ENCODE measurements around the gene CSGALNACT2.

The CSGALNACT2 gene

GRCh38 chr10:43124574-43125273 lies 13.5 kb upstream of the CSGALNACT2 start:
- DNase-seq, result no peak

DNA sequence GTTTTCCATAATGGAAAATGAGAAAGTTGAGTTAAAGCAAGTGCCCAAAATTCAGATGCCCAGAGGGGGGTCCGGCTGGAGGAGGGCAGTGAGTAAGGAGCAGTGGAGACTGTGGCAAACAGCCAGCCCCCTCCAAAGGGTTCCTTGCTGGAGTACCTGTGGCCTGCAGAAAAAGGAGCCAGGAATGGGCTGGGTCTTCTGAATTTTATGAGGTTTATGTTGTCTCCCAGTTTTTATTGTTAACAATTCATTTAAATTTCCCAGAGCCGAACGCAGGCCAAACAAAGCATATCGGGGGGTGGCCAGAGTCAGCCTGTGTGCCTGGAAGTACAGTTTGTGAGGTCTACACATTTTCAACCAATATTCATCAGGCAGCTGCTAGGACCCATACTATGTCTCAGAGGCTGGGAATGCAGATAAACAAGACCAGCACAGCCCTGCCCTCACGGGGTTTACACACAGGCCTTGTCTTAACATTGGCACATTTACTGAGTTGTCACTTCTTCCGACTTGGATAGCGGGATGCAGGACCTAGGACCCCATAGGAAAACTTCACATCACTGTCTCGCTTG lies 12.9 kb upstream of the CSGALNACT2 start:
- no peak for DNase-seq

DNA sequence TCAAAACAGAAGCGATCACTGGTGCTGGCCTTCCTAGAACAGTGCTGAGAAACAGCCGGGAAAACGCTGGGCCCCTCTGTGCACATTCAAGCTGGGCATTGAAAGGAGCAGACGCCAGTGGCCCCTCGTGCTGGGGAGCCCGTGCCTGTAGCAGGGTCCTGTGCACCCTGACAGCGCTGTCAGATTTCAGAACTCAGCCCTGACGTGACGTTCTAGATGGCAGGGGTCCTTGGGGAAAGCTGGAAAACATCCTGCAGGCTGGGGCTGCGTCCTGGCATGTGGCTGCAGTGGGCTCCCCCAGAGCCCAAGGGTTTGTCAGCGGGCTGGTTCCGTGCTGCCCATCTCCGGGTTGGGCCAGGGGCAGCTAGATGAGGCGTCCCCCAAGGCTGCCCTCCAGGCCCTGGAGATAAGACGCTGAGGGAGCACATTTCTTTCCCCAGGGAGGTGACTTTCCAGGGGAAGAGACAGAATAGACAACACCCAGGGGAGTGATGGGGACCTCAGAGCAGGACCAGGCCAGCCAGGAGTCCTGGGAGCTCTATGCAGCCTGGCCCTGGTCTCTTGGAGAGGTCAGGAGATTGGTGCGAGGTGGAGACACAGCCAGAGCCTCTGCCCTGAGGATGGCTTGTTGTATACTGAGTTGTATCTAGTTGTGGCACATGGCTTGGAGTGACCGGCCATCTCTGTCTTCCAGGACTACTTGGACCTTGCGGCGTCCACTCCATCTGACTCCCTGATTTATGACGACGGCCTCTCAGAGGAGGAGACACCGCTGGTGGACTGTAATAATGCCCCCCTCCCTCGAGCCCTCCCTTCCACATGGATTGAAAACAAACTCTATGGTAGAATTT lies 12.1 kb upstream of the CSGALNACT2 start:
- DNase-seq, result no peak

- DNase-seq, result no peak
Observed at GRCh38 chr10:43126759-43127424, 11.4 kb upstream of the CSGALNACT2 start.

DNA sequence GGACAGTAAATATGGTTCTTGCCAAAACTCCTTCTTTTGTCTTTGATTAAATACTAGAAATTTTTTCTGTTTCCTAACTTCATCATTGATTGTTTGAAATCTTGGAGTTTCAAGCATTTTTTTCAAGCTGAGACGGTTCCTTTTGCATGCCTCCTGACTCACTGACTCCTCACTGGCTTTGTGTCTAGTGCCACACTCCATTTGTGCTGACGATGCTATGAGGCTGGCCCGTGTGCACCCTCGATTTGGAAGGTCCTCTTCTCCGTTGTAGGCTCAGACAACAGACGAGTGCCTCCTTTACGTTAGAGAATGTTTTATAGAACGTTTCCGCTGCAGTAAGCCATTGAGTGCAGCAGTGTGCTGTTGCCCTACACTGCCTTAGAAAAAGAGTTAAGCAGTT lies 10.8 kb upstream of the CSGALNACT2 start:
- DNase-seq, result no peak

- no peak for DNase-seq
Observed at GRCh38 chr10:43128331-43128730, 9.9 kb upstream of the CSGALNACT2 start.

DNA sequence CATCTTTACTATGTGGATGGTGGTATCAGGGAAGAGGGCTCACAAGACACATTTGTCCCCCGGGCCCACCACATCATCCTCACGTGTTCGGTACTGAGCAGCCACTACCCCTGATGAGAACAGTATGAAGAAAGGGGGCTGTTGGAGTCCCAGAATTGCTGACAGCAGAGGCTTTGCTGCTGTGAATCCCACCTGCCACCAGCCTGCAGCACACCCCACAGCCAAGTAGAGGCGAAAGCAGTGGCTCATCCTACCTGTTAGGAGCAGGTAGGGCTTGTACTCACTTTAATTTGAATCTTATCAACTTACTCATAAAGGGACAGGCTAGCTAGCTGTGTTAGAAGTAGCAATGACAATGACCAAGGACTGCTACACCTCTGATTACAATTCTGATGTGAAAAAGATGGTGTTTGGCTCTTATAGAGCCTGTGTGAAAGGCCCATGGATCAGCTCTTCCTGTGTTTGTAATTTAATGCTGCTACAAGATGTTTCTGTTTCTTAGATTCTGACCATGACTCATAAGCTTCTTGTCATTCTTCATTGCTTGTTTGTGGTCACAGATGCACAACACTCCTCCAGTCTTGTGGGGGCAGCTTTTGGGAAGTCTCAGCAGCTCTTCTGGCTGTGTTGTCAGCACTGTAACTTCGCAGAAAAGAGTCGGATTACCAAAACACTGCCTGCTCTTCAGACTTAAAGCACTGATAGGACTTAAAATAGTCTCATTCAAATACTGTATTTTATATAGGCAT lies 9.1 kb upstream of the CSGALNACT2 start:
- DNase-seq, result no peak

DNA sequence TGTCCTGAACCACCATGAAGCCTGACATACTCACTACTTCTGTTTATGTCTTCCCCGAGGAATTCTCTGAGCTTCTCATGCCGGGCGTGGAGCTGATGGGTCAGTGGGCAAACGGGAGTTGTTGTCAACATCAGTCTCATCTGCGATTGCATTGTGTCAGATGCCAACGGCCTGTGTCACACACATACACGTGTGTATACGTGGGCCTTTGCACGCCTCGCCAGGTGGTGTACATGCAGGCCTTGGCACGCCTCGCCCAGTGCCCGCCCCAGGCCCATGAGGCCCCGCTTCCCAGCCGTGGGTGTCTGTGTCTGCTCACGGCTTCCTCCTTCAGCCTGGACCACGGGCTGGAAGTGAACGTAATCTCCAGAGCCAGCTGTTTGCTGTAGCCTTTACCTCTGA lies 7.5 kb upstream of the CSGALNACT2 start:
- no peak for DNase-seq

GRCh38 chr10:43131256-43131655 lies 7.0 kb upstream of the CSGALNACT2 start:
- DNase-seq, result no peak

- DNase-seq, result no peak
Observed at GRCh38 chr10:43131906-43132305, 6.3 kb upstream of the CSGALNACT2 start.

GRCh38 chr10:43132867-43133787 lies 5.1 kb upstream of the CSGALNACT2 start:
- no peak for DNase-seq

DNA sequence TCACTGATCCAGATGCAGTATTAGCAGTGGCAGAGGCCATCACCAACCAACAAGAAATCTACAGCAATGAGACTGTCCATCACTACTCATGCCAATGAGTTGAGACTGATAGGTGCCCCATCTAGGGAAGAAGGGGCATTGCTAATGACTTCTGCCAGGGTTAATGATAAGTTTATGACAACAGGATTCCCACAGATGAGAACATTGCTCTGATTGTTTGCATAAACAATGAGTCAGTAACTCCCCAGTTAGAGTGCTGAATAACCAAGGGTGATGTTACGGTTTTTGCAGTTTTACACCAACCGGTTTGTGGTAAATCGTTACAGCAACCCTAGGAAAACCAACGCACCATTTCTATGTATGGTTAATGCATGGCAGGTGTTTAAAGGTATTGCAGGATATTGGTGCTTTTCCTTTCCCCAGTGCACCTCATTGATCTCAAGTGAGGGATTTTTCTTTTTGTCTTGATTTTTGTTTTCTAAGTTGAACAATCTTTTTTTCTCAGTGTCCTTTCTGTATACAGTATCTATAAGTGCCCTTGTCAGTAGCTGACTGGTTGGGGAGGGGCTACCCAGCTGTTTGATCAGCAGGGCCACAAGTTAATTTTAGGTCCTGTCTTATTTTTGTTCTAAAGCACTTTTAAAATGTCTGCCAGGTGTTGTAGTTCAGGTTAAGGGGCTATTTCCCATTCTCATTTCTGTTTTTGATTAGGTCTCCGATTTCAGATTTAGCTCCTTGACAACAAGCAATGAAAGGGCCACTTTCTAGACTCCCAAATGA lies 3.9 kb upstream of the CSGALNACT2 start:
- DNase-seq, result no peak

DNA sequence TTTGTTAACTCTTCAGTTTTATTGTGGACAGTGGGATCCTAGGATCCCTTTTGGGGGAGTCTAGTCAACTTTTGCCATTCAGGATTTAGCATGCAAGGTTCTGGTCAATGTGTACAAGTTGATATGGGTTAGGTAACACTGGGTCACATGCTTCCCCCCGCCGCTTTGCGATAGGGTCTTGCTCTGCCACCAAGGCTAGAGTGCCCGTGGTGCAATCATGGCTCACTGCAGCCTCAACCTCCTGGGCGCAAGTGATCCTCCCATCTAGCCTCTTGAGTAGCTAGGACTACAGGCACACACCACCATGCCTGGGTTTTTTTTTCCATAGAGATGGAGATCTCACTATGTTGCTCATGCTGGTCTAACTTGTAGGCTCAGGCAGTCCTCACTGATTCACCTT lies 3.2 kb upstream of the CSGALNACT2 start:
- DNase-seq, result no peak

DNA sequence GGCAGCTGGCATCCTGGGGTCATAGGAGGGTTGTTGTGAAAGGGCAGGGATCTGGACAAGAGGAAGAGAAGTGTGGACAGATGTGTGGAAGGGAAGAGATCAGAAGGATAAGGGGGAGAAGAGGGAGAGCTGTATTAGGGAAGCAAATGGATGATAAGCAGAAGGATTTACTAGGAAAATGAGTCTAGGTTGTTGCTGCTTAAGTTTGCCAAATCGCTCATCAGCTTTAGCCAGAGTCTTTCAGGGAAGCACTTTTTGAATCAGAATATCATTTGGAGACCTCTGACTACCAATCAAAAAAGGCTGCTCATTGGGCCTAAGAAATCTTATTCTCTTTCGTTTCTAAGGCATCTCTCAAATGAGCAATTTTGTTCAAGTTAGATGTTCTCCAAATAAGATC lies 2.6 kb upstream of the CSGALNACT2 start:
- DNase-seq, result no peak

- no peak for DNase-seq
Observed at GRCh38 chr10:43136432-43136831, 1.8 kb upstream of the CSGALNACT2 start.

DNA sequence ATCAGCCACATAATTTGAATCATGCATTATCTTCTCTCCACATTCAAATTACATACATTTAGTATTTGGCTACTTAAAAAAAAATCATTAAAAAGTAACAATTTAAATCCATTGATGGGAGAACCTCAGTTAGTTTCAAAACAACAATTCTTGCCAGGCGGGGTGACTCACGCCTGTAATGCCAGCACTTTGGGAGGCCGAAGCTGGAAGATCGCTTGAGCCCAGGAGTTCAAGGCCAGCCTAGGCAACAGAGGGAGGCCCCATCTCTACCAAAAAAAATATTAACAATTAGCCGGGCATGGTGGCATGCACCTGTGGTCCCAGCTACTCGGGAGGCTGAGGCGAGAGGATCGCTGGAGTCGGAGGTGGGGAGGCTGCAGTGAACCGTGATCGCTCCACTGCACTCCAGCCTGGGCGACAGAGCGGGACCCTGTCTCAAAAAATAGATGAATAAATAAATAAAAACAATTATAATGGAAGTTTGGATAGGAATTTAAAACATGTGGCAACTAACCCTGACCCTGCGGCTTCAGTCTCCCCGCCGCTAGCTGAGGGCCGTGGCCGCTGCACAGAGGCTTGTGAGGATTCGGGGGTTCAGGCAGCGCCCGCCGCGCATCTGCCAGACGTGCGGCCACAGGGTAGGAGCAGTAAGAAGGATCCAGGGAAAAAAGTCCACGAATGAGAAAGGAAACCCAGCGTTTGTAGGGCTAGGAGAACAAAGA lies 1.1 kb upstream of the CSGALNACT2 start:
- DNase-seq, result peak; percentile 14

- DNase-seq, result no peak
Observed at GRCh38 chr10:43137717-43138020, 576 bp upstream of the CSGALNACT2 start.

DNA sequence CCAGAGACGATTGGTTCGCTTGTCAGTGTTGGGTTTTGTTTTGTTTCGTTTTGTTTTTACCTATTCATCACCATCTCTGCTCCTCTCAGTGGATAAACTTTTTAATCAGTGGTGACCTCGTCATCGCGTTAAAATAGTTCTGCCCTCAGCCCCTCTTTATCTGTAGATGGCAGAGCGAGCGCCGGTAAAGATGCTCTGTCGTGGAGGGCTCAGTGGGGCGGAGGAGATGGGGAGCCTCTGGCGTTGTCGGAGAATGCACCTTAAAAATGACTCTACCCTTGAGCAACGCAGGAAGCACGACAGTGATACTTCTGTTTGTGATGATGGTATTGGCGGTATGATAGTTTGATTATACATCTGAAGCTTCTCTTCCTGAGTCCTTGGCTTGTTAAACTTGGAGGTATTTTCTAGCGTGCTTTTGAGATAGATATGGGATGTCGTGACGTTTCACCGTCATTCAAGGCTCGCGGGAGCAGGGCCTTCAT lies 554 bp downstream of the CSGALNACT2 start:
- peak; percentile 5 for DNase-seq

DNA sequence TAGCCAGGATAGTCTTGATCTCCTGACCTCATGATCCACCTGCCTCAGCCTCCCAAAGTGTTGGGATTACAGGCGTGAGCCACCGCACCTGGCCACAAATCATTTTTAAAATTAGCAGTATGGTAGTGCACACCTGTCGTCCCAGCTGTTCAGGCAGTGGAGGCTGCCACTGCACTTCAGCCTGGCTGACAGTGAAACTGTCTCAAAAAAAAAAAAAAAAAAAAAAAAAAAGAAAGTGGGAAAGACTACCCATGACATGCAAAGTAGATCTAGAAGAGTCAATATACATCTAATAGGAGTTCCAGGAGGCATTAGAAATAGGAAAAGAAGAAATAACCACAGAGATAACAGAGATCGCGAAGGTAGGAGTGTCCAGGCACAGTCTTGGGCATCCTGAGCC lies 3.2 kb downstream of the CSGALNACT2 start:
- no peak for DNase-seq

DNA sequence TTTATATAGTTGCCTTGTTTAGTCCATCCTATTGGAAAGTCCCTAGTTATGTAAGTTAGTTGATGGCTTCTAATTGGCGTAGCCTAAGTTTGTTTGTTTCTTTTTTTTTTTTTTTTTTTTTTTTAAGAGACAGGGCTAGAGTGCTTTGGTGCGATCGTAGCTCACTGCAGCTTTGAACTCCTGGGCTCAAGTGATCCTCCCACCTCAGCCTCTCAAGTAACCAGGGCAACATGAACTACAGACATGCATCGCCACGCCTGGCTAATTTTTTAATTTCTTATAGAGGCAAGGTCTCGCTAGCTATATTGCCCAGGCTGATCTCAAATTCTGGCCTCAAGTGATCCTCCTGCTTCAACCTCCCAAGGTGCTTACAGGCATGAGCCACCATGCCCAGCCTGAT lies 7.1 kb downstream of the CSGALNACT2 start:
- DNase-seq, result peak; percentile 66
